K562 (cell line): ENCODE measurements around the gene TNK2. TPM values are rescaled to one million over a fixed set of nuclear protein-coding genes. Genes with fewer than 3 reads are reported as not detected.

Experiments used
- ARID1B ChIP-seq: fragments of 450-650 bp; IDR thresholded peaks from 2 replicates; pipeline ENCODE4 v1.6.1; 2016; ENCODE audit warnings: antibody characterized with exemption, mild to moderate bottlenecking, inconsistent platforms
- ATF3 ChIP-seq, 2 experiments: fragments of 450-650 bp in 1 of 2; sonication (generic) in 1 of 2; formaldehyde crosslinking in 1 of 2; IDR thresholded peaks in 1 of 2; conservative IDR thresholded peaks in 1 of 2; 2 replicates each; pipeline versions ENCODE4 v1.6.1 to v1.8.1; 2016 to 2023; ENCODE audit warnings: mild to moderate bottlenecking in 2 of 2, moderate library complexity in 2 of 2, inconsistent platforms in 1 of 2, missing genetic modification reagents in 1 of 2
- CXXC5 ChIP-seq: fragments of 250-450 bp; sonication (Bioruptor Pico); IDR thresholded peaks from 2 replicates; pipeline ENCODE4 v1.8.0; 2022; ENCODE audit warnings: inconsistent platforms, mild to moderate bottlenecking, moderate library complexity
- ETV5 ChIP-seq: sonication (generic); formaldehyde crosslinking; IDR thresholded peaks from 2 replicates; pipeline ENCODE4 v1.4.0; 2020; ENCODE audit warnings: low read depth, mild to moderate bottlenecking, missing genetic modification reagents
- HDGF ChIP-seq: fragments of 450-650 bp; IDR thresholded peaks from 2 replicates; pipeline ENCODE4 v1.6.1; 2016
- L3MBTL2 ChIP-seq: fragments of 450-650 bp; IDR thresholded peaks from 2 replicates; pipeline ENCODE4 v1.6.1; 2016; ENCODE audit warnings: mild to moderate bottlenecking, moderate library complexity
- MNT ChIP-seq, 2 experiments: fragments of 450-650 bp; conservative IDR thresholded peaks; 2 replicates each; pipeline ENCODE4 v1.6.1; 2017; ENCODE audit warnings: mild to moderate bottlenecking in 2 of 2, moderate library complexity in 2 of 2
- PHF21A ChIP-seq: fragments of 450-650 bp; IDR thresholded peaks from 2 replicates; pipeline ENCODE4 v1.6.1; 2017; ENCODE audit warnings: low read depth, borderline replicate concordance
- SAP30 ChIP-seq: fragments of 200-600 bp; sonication (generic); IDR thresholded peaks from 2 replicates; pipeline ENCODE4 v1.6.1; 2012; ENCODE audit warnings: borderline replicate concordance, low read depth, mild to moderate bottlenecking, moderate library complexity, low read length, control low read depth, inconsistent platforms; ENCODE audit not compliant: insufficient read depth, poor library complexity, severe bottlenecking
- UBTF ChIP-seq, 2 experiments: IDR thresholded peaks; 2 replicates each; pipeline ENCODE4 v1.6.1; 2012; ENCODE audit warnings: improper control_type of control experiment in 2 of 2, low read depth in 2 of 2, low read length in 2 of 2, borderline replicate concordance in 1 of 2
- ZNF609 ChIP-seq: sonication (generic); formaldehyde crosslinking; IDR thresholded peaks from 2 replicates; pipeline ENCODE4 v1.8.1; 2023; ENCODE audit warnings: missing genetic modification reagents, mild to moderate bottlenecking, borderline replicate concordance
- ZNF644 ChIP-seq: fragments of 200-800 bp; sonication (Bioruptor generic); IDR thresholded peaks from 2 replicates; pipeline ENCODE4 v1.6.1; 2016; ENCODE audit warnings: low read depth, missing genetic modification characterization, missing compliant biosample characterization
- polyA plus RNA-seq, 8 experiments: library from polyadenylated mRNA; depleted of rRNA in 4 of 8; stranded (reverse) in 5 of 8; unstranded in 3 of 8; fragments of >200 nt; fragmentation: Nextera tagmentation in 2 of 8; fragmentation: Illumina TruSeq in 1 of 8; extraction: Ambion mirVana in 2 of 8; extraction: Trizol in 1 of 8; gene quantifications; 2 replicates each; pipeline versions ENCODE4 v1.2.1 to v1.2.3, GENCODE V29; 2011 to 2014; ENCODE audit warnings: inconsistent platforms in 1 of 8, missing spikeins in 1 of 8
- total RNA-seq, 7 experiments: library from RNA; depleted of rRNA in 6 of 7; stranded (reverse); fragments of >200 nt in 6 of 7; fragmentation: Illumina TruSeq in 2 of 7; extraction: Trizol in 2 of 7; gene quantifications; 2 replicates each; pipeline versions ENCODE4 v1.2.1 to v1.2.3, GENCODE V29; 2011 to 2021; ENCODE audit warnings: low replicate concordance in 1 of 7

The TNK2 gene
- total and polyA plus RNA-seq, 9 of the 15 experiments (the other 6 are each of a cell fraction or from before 2014, with no cell fraction given), result 0.03 to 33.8 (median 6.5) TPM

- TF ChIP-seq ZNF609 (CRISPR knock-in tag) (no peak), UBTF (IDR thresholded peaks at IDR 0.05; ENCODE audit: borderline replicate concordance in 1 of 2, low read depth in 2 of 2, low read length in 2 of 2) (0 out of 4 replicates have a peak, but pooled peaks of 1 of the 2 experiments have one; percentile 47), HDGF (no peak), SAP30 (no peak), MNT (conservative IDR thresholded peaks at IDR 0.05) (peak; percentile 19 to 57; a peak in 2 of 4 replicates), ZNF644 (no peak), ATF3 (IDR thresholded peaks at IDR 0.05) (no peak), ATF3 (CRISPR knock-in tag; conservative IDR thresholded peaks at IDR 0.05) (no peak), CXXC5 (CRISPR knock-in tag) (no peak), ARID1B (peak; percentile 46), L3MBTL2 (peak; percentile 0; the same call in 1 of the 2 replicates), ETV5 (CRISPR knock-in tag) (no peak), PHF21A (no peak)
These were observed 11.8 kb downstream of the TNK2 start (continued) for GRCh38 chr3:195896361-195897080.
